GM18498 (cell line): ENCODE results near the gene LZTR1.
A peak's percentile ranks its signal among the peaks of the same experiment; 100 is the strongest.

Experiments
- ATAC-seq: cut with Tn5 transposase; IDR thresholded peaks from one replicate; pipeline ENCODE4 v1.9.1; 2021; ENCODE audit warnings: mild to moderate bottlenecking, moderate library complexity; ENCODE audit not compliant: unreplicated experiment

Gene LZTR1

DNA sequence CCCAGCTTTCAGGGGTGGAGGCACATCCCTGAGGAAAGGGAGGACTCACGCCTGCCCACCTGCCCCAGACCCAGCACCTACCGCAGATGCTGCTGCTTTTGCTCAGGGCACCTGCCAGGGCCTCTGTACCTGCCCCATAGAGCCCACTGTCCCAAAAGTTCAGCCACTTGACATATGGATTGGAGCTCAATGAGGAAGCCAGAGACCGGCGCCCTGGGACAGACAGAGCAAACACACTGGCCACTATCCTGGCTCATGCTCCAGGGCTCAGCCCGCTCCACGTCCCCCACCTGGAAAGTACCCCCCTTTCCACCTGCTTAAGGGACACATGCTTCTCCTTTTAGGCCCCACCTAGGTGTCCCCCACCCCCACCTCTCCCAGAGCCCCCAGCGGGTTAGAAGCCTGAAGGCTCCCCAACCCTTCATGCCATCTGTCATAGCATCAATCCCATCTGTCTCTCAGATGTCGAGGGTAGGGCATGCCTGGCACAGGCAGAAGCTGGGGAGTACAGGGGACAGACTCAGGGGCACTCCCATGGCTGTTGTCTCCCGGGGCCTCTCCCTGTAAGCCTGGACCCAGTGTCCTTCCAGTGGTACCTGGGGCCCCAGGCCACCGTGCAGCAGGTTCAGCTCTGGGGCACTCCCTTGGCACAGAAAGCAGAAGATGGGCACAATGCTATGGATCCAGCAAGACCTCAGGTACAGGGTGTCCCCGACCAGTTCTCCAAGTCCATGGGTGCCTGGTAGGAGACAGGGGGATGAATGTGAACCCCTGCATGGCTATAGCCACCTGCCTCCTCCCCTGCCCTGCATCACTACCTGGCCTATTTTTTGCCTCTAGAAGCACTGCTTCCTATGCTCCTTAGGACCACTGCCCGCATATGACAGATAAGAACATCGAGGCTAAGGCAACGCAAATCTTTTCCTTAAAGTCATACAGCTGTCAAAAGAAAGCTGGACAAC, 30.6 kb downstream of the LZTR1 start:
- no peak for ATAC-seq

DNA sequence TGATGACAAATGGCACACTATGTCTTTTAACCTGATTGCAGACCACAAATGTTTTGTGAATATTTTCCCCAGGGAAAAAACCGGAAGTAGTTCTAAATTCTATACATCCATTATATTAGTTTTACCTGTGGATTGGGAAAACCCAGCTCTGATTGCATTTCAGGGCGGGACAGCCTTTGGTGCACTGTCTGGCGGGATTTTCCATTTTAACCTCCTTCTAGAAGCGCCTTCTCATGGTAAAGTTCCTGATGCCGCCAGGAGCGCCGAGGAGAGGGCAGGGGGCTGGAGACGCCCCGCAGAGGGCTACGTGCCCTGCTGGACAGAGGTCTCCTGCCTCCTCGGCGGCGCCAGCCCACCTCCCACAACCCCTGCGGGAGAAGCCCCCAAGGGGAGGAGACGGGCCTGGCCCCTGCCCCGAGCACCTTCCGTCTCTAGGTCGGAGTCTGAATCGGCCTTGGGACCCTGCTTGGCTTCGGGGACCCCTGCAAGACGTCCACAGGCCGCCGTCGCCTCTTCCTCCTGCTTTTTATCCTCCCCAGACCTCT, 31.6 kb downstream of the LZTR1 start:
- no peak for ATAC-seq

DNA sequence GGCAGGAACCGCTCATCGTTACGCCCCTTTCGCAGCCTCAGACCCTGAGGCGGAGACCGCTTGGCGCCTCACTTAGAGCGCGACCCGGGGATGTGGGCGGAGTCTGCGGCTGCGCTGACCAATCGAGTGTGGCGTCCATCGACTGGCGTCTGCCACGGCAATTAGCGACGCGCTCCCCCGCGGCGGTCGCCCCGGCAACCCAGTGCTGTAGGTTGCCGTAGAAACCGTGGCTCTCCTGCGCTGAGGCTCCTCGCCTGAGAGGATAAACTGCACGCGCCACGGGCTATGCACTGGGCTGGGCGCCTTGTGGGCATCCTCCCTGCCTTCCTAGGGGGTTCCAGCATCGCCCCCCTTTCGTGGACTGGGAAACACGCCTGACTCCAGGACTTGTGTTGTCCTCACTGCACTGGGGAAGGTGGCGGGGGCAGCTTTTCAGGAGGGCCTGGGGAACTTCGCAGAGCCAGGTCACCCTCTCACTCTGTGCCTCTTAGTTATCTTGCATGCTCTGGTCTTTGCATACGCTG, 32.2 kb downstream of the LZTR1 start:
- ATAC-seq = peak; percentile 79

DNA sequence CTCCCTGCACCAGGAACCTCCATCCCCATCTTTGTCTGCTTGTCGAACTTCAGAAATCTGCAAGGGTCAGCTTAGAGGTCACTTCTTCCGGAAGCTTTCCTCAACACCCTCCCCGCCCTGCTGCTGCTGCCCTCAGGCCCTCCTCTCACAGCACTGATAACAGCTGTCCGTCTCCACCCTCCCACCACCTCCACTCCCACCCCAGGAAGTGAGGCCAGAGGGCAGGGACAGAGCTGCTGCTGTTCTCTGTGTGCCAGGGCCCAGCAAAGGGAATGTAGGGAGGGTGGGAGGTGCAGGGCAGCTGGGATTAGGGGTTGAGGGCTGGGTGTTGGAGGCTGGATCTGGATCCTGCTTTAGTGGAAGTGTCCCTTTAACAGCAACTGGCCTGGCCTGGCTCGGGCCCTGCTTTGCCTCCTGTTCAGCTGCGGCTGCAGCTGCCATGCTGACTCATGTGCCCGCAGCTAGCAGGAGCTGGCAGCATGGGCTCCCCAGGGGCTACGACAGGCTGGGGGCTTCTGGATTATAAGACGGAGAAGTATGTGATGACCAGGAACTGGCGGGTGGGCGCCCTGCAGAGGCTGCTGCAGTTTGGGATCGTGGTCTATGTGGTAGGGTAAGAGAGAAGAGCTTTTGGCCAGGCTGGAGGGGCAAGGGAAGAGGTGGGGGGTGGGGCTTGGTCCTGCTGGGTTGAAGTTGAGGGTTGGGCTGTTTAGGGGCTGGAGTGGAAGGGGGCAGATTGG, 32.8 kb downstream of the LZTR1 start, which contains the start of gene P2RX6:
Gene P2RX6, plus strand, starts transcription at position 440 of the 740 bp plus-strand sequence. Its CDS starts 10 bp downstream, at position 450.
- no peak for ATAC-seq

GRCh38 chr22:21015466-21016006, 33.4 kb downstream of the LZTR1 start:
- no peak for ATAC-seq

GRCh38 chr22:21016644-21017420, 34.7 kb downstream of the LZTR1 start:
- ATAC-seq = no peak

GRCh38 chr22:21018314-21018713, 36.2 kb downstream of the LZTR1 start:
- no peak for ATAC-seq

GRCh38 chr22:21020802-21021429, 38.8 kb downstream of the LZTR1 start:
- no peak for ATAC-seq

DNA sequence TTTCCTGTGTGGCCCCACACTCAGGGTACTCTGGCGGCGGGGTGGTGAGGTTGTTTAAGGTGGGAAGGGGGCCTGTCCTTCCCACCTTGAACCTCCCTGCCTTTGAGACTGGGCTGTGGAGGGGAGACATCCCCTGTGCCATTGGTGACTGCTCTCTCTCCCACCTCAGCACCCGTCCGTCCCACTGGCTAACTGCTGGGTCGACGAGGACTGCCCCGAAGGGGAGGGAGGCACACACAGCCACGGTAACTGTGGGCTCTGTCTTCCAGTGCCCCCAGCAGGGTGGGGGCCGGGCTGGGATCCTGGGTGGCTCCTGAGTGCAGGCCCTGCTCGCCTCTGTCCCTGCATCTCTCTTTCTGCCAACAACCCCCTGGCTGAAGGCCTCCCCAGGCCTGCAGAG, 40.4 kb downstream of the LZTR1 start:
- no peak for ATAC-seq

GRCh38 chr22:21022955-21023614, 41.0 kb downstream of the LZTR1 start:
- no peak for ATAC-seq

DNA sequence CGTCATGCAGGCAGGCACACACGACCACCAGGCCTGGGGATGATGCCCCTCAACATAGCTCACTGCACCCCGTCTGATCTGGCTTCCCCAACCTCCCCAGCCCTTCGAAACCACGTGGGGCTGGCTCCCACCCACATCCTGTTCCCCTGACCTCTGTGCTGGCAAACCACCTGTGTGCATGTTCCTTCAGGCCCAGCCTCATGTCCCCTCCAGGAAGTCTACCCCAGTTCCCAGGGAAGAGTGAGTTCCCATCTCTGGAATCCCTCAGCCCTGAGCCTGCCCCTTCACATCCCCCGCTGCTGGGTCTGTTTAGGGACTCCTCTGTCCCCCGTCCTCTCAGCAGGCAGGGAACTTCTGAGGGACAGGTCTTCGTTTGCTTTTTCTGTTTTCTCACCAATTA, 43.2 kb downstream of the LZTR1 start:
- ATAC-seq = no peak

DNA sequence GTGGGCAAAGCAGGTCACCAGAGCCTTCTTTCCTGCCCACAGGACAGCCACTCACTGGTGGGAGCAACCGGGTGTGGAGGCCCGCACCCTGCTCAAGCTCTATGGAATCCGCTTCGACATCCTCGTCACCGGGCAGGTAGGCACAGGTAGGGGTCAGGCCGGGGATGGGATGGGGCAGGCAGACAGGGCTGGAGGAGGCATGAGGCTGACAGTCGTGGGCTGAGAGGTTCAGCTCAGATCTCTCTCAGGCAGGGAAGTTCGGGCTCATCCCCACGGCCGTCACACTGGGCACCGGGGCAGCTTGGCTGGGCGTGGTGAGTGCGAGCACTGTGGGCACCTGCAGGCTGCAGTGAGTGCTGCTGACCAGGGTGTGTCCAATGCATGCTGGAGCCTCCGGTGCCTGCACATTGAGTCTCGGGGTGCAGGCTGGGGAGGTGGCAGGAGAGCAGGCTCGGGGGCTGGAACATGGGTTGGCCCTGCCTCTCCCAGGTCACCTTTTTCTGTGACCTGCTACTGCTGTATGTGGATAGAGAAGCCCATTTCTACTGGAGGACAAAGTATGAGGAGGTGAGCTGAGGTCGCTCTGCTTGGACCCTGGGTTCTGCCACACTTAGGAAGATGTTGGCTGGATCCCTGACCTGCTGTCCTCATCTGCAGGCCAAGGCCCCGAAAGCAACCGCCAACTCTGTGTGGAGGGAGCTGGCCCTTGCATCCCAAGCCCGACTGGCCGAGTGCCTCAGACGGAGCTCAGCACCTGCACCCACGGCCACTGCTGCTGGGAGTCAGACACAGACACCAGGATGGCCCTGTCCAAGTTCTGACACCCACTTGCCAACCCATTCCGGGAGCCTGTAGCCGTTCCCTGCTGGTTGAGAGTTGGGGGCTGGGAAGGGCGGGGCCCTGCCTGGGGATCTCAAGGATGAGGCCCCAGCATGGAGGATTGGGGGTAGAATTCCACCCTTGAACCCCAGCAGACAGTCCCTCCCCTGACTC, 44.0 kb downstream of the LZTR1 start:
- no peak for ATAC-seq

DNA sequence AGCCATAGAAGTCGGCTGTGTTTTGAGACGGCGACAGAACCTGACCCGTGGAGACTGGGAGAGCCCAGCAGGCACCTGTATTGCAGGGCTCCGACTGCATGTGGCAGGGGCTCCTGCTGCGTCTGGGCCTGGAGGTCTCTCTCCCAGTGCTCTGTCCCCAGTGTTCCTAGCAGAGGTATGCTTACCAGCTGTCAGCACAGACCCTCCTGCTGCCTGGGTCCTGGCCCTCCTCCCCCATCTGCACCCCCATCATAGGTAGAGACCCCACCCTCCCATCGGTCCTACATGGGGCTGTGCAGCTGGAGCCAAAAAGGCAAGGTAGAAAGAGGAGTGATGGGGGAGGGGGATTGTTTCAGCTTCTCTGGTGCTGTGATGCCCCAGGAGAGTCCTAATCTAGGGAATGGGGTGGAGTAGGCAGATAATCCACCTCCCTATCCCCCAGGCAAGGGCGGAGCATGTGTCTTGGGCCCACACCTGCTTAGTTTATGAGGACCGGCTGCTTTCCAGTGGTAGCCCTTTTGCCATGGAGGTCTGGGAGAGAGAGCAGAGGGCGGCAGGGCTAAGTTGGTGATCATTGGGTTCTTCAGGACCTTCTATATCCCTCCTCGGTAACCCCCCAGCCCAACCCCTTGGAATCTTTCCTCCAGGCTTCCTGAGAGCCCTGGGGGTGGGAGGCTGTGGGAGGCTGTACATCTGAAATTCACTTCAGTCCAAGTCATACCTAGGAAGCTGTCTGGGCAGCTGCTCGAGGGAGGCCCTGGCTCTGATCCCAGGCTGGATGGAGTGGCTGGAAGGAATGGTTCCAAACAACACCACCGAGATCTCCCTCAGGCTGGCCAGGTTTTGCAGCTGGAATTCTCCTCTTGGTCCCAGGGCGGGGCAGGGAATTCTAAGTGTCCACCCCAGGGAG, 44.9 kb downstream of the LZTR1 start:
- no peak for ATAC-seq

DNA sequence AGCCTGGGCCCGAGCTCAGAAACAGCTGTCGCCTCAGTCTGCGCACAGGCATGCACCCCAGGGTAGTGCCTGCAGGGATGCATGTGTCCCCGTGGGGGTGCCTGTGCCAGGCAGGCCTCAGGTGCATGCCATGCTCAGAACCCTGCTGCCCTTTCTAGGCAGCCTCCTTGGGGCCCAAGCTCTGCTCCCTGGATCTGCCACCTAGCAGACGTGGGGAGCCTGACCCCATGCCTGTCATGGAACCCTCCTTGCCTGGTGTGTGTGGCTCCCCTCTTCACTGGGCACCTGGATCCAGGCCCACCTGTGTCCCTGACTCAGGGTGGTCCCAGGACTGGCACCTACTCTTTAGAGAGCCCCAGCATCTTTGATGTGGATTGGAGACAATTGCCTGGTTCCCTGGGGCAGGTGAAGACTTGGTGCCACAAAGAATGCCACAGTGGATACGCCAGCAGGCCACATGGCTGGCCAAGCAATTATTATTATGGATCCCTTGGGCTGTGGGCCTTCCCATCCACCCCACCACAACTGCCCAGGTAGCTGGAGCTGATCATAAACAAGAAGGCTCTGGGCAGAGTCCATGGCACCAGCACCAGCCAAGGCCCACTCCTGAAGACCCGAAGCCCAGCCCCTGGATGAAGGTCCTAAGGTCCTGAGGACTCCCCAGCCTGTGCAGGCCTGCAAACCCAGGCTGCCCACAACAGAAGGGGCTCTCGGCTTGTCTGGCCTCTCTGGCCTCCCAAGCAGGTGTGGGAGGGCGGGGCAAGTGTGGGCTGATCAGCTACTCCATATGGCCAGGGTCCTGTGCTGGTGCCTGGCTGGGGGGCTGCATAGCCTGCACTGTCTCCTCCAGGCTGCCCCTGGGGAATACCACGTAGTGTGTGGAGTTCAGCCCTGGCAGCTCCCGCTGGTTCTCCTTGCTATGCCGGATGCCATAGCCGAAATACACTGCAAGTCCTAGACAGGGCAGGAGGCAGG, 46.5 kb downstream of the LZTR1 start:
- no peak for ATAC-seq

DNA sequence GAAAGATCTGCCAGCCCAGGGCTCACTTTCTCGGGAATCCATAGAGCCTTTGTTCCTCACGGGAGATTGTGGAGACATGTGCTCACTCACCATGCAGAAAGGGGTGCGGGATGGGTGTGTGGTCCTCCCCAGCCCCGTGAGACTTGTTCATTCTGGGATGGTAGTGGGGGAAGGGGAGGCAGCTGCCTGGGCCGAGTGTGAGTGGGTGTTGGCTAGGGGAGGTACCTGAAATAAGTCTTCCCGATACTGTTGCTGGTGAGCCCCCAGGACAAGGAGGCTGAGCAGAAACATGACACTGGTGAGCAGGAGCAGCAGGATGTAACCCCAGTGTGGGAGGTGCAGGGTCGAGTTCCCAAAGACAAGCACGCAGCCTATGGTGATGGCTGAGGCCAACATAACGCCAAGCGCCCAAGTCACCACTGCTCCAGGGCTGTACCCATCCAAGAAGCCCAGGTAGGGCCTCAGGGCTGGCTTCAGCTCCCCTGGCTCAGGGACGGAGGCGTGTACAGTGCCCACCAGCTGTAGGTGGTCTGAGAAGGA, 47.5 kb downstream of the LZTR1 start:
- ATAC-seq = no peak

DNA sequence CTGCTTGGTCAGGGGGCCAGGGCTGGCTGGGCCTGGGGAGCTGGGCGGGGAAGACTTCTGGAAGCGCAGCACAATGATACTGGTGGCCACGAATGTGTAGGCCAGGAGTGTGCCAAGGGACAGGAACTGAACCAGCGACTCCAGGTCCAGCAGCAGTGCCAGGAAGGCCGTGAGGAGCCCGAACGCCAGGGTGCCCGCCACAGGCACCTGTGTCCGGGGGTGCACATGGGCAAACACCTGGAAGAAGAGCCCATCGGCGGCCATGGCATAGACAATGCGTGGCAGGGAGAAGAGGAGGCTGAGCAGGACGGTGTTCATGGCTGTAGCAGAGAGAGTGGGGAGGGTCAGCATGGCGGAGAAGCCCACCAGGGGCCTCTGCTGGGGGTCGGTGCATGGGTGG, 47.9 kb downstream of the LZTR1 start:
- ATAC-seq = no peak
